NK-92 (cell line): ENCODE data around the gene TRAPPC4.
"Not testable (repeated sequence)": the region's sequence is repeated elsewhere in the genome, so short reads cannot be mapped to it uniquely, and the experiment has no call there.

Experiments
- DNase-seq: peaks from one replicate; lab custom pipeline; 2025; ENCODE audit not compliant: unreplicated experiment; lab: John Stamatoyannopoulos, UW

TRAPPC4 gene

GRCh38 chr11:119012629-119013170, 5.9 kb upstream of the TRAPPC4 start:
- DNase-seq = no peak

- DNase-seq = no peak
These were observed 4.2 kb upstream of the TRAPPC4 start for GRCh38 chr11:119014209-119014924.

DNA sequence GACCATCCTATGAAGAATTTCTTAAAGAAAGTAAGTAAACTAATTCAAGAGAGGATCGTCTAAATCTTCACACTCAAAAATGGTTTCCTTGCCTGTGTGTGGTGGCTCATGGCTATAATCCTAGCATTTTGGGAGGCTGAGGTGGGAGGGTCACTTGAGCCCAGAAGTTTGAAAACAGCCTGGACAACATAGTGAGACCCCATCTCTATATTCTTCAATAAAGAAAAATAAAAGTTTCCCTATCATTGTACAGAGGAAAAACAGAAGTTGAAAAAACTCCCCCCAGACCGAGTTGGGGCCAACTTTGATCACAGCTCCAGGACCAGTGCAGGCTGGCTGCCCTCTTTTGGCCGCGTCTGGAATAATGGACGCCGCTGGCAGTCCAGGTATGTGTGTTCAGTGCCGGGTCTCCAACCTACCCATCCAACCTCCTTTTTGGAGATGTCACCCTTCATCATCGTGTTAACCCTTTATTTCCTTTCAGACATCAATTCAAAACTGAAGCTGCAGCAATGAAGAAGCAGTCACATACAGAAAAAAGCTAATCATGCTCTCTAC, 3.4 kb upstream of the TRAPPC4 start:
- no peak for DNase-seq

DNA sequence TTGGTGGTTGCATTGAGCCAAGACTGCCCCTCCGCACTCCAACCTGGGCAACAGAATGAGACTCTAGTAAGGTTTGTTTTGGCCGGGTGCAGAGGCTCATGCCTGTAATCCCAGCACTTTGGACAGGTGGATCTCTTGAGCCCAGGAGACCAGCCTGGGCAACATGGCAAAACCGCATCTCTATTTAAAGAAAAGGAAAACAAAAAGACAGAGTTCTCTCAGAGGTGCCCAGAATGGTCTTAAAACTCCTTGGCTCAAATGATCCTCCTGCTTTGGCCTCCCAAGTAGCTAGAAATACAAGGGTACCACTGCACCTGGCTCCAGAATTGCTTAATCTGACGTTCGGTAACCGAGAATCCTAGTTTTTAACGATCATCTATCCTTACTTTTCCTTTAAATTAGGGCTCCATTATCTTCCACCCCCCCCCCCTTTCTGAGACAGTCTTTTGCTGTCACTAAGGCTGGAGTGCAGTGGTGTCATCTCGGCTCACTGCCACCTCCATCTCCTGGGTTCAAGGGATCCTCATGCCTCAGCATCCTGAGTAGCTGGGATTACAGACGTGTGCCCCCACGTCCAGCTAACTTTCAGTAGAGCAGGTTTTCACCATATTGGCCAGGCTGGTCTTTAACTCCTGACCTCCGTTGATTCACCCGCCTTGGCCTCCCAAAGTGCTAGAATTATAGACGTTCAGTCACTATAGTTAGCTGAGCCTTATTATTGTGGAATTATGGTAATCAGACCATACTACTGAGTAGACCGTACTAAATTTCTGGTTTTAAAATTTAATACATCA, 2.2 kb upstream of the TRAPPC4 start:
- no peak for DNase-seq

- not testable (repeated sequence) for DNase-seq
These were observed 1.2 kb upstream of the TRAPPC4 start for GRCh38 chr11:119017377-119017776.

GRCh38 chr11:119019996-119020395, 1.4 kb downstream of the TRAPPC4 start:
- DNase-seq = no peak

GRCh38 chr11:119021631-119022030, 3.1 kb downstream of the TRAPPC4 start:
- DNase-seq = no peak

DNA sequence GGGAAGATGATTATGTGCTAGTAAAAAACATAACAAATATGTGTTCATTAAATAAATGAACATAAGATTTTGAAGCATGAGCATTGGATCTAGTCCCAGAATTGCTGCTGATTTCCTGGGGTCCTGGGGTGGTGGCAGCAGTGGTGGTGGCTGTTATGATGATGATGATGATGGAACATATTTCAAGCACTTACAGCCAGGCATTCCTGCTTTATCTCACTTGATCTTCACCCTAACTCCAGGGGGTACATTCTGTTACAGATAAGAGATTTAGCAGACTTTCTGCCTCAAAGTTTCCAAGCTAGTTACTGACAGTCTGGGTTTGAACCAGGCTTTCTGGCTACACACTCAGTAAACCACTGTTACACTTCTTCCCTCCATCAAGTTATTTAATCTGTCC, 5.2 kb downstream of the TRAPPC4 start:
- no peak for DNase-seq

DNA sequence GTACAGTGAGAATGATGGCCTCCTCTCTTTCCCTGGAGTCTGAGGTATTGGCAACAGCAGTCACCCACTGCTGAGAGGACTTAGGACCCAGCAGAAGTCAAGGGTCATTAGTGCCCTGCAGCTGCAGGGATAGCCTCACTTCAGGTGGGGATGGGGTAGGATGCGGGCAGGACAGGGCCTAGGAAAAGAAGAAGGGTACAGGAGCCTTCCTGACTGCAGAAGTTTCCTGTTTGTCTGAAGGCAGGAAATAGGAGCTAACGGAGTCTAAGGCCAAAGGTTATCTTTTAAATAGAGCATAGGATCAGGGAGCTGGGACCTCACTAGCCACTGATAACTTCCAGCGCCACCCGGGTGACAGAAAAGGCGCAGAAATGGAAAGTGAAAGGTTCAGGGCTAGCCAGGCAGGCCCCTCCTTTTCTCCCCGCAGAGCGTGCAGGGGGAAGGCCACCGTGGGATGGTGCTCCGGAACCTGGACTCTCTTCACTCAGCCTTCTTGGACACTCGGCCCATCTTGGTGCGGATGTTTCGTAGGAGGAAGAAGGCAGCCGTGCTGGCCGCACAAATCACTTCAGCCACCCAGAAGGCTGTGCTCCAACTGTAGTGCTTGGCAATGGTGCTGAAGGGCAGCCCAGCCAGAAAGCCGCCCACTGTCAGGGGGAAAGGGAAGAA, 6.0 kb downstream of the TRAPPC4 start:
- DNase-seq = no peak

GRCh38 chr11:119025099-119025473, 6.5 kb downstream of the TRAPPC4 start:
- no peak for DNase-seq

DNA sequence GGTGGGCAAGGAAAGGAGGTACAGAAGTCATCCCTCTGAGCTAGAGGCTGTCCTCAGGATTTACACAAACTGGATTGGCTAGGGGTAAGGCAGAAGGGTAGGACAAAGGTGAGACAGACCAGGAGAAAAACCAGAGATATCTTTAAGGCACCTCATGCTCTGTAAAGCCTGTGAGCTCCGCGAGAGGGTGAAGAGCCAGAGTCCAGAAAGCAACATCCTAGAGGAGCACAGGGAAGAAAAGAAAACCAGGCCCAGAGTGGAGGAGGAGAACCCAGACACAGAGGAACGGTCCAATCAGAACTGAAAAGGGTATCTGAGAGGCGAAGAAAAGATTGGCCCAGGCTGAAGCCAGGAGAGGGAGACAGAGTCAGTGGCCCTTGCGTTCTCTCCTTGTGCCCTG, 7.0 kb downstream of the TRAPPC4 start:
- DNase-seq = no peak

GRCh38 chr11:119025978-119026766, 7.6 kb downstream of the TRAPPC4 start:
- DNase-seq = no peak

GRCh38 chr11:119026970-119027369, 8.4 kb downstream of the TRAPPC4 start:
- no peak for DNase-seq

DNA sequence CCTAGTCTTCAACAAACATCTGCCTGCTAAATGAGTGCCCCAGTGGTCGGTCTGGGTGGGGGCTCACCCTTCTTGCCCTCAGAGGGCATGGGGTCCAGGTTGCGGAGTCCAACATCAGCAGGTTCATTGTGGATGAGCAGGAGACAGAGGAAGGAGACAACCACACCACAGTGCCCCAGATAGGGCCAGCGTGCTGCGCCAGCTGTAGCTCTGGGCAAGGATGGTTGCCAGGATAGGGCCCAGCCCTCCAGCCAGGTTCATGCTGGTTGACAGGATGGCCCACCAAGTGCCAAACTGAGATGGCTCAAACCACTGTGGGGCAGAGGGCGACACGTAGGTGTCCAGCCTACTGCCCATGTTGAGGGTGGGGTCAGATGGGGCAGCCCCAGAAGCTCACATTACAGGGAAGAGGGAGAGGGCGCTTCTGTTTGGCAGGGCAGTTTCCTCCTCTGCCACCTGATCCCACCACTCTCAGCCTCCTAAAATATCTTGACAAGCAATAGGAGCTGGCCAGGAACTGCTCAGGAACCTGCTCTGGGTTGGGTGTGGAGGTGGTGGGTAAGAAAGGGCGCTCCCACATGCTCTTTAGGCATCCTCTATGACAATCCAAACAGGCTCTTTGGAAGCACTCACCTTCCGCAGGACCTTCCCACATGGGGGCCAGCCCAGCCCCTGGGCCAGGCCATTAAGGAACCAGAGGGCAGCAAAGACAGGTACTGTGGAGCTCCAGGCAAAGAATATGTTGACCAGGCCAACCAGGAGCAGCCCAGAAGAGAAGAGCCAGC, 9.2 kb downstream of the TRAPPC4 start:
- DNase-seq = no peak

- DNase-seq = no peak
These were observed 9.9 kb downstream of the TRAPPC4 start for GRCh38 chr11:119028346-119029068.

GRCh38 chr11:119029069-119029339, 10.4 kb downstream of the TRAPPC4 start:
- no peak for DNase-seq

DNA sequence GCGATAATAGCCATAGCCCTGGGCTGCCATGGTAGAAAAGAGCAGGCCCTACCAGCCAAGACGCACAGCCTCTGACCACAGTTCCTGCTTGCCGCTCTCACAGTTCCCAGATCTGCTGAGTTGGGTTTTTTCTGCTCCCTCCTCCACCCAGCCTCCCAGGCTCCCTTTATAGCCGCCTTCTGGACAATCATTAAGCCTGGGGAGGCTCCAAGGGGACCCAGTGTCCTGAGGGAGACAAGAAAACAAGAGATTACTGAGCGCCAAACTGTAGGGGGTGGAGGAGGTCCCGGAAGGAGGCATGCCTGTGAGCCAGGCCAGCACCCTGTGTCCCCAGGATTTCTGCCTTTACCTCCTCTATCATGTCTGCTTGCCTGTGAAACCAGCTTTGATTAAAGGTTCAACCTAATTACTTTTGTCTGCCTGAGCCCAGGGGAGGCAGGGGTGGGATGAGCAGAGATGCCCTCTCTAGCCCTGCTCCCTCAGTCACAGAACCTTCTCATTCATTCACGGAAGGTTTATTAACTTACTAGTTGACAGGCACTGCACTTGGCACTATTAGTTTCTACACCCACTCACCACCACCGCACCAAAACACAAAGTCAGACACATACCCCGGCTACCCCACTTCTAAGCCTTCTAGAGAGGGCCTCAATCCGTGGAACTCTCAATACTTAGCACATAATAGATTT, 10.9 kb downstream of the TRAPPC4 start:
- DNase-seq = no peak

- no peak for DNase-seq
These were observed 11.4 kb downstream of the TRAPPC4 start for GRCh38 chr11:119030029-119030328.
